Esophagus muscularis mucosa (tissue), 4 donors: Measurements from ENCODE around the gene TEAD3. TPM values are rescaled to one million over a fixed set of nuclear protein-coding genes. Genes with fewer than 3 reads are reported as not detected.

Experiments used
- DNase-seq: peaks from one replicate; pipeline ENCODE4 v3.0.0-alpha.2; 2017; ENCODE audit errors: extremely low spot score
- H3K27ac ChIP-seq, 4 donors: fragments of 200-600 bp; sonication (generic); replicated peaks in 1 of 4; 1 replicate in 3 of 4; 2 replicates in 1 of 4; pipeline ENCODE4 v1.5.1; 2016 to 2019; ENCODE audit warnings: mild to moderate bottlenecking in 1 of 4
- H3K27me3 ChIP-seq, 4 donors: fragments of 200-600 bp; sonication (generic); one replicate each; pipeline versions ENCODE4 v1.5.1 to v1.6.0; 2016 to 2019
- H3K36me3 ChIP-seq, 4 donors: fragments of 200-600 bp; sonication (generic); one replicate each; pipeline ENCODE4 v1.5.1; 2016 to 2019
- H3K4me1 ChIP-seq, 4 donors: fragments of 200-600 bp; sonication (generic); one replicate each; pipeline ENCODE4 v1.5.1; 2016 to 2019
- H3K4me3 ChIP-seq, 4 donors: fragments of 200-600 bp; sonication (generic); 1 replicate in 2 of 4; 2 replicates in 2 of 4; pipeline ENCODE4 v1.5.1; 2016 to 2019; ENCODE audit warnings: mild to moderate bottlenecking in 4 of 4, moderate library complexity in 1 of 4
- H3K9me3 ChIP-seq, 4 donors: fragments of 200-600 bp; sonication (generic); 1 replicate in 3 of 4; 2 replicates in 1 of 4; pipeline ENCODE4 v1.5.1; 2016 to 2019
- EP300 ChIP-seq: sonication (generic); formaldehyde crosslinking; IDR thresholded peaks from one replicate; pipeline ENCODE4 v1.6.1; 2017; ENCODE audit warnings: antibody characterized with exemption
- POLR2A ChIP-seq: fragments of 450-650 bp; IDR thresholded peaks from one replicate; pipeline ENCODE4 v1.6.1; 2017; ENCODE audit warnings: antibody characterized with exemption, moderate library complexity, mild to moderate bottlenecking, low read depth
- POLR2AphosphoS5 ChIP-seq, 2 donors: sonication (generic); formaldehyde crosslinking; IDR thresholded peaks; one replicate each; pipeline ENCODE4 v1.6.1; 2017; ENCODE audit warnings: antibody characterized with exemption in 2 of 2
- WGBS: methylation state at CpG from one replicate; pipeline ENCODE4 v1.1.5; 2018; 5-methylcytosine and 5-hydroxymethylcytosine counted together
- intact Hi-C: fragments of 100-400 bp; cut with DNase I; formaldehyde crosslinking; loops from one replicate; pipeline ENCODE4 v1.15.1; 2023
- total RNA-seq, 4 donors: library from RNA; depleted of rRNA; stranded (reverse); fragments of >200 nt; gene quantifications; one replicate each; pipeline versions ENCODE4 v1.1.0 to v1.2.1, GENCODE V29; 2016
- TF ChIP-seq, protein P1 (sequence below), 3 experiments: fragments of 200-600 bp in 2 of 3; fragments of 450-650 bp in 1 of 3; sonication (generic) in 2 of 3; IDR thresholded peaks; one replicate each; pipeline ENCODE4 v1.5.1; 2017 to 2019; ENCODE audit warnings: antibody characterized with exemption in 3 of 3, mild to moderate bottlenecking in 2 of 3, moderate library complexity in 1 of 3

The TEAD3 gene
- total RNA-seq, 4 donors from 2014 or later, result 71.4 to 123 (median 78.5) TPM

DNA sequence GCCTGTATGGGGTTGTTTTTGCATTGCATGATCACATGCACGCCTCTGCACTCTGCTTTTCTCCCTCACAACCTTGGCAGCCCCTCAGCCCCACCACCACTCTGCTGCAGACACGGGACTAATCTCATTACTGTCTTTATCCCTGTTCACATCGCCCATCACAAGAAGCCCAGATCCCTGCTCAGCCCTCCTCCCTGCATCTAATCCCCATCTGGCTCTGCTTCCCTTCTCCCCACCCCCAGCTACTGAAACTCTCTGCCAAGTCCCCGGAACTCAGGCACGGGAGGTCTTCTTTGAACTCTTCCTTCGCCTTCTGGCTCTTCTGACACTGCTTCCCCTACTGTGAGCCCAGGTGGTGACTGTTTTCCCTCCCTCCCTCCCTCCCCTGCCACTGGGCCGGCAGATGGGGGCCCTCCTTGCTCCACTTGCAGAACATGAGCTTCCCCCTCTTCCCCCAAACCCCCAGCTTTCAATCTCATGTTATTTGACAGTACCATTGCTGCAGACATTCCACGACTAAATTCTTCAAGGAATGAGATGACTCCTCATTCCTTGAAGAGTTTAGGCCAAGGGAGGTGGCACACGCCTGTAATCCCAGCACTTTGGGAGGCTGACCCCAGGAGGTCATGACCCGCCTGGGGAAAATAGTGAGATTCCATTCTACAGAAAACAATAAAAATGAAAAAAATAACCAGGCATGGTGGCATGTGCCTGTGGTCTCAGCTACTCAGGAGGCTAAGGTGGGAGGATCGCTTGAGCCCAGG is 37.7 kb upstream of the TEAD3 start:
- Histone ChIP-seq H3K4me1 (peaks cover 0 to 7% (median 2%) of the 10 kb centered on the region in 4 donors), H3K27me3 (peaks cover 0 to 6% (median 0%) of the 10 kb centered on the region in 4 donors), H3K27ac (no peak overlapping the region), H3K9me3 (no peaks in the 10 kb centered on the region), H3K36me3 (no peaks in the 10 kb centered on the region), H3K4me3 (no peak overlapping the region)
- no peak for DNase-seq
- intact Hi-C loops, result no loop called here
- 36% methylated on average over 11 of the region's 11 CpGs for WGBS
- TF ChIP-seq, protein P1, sequence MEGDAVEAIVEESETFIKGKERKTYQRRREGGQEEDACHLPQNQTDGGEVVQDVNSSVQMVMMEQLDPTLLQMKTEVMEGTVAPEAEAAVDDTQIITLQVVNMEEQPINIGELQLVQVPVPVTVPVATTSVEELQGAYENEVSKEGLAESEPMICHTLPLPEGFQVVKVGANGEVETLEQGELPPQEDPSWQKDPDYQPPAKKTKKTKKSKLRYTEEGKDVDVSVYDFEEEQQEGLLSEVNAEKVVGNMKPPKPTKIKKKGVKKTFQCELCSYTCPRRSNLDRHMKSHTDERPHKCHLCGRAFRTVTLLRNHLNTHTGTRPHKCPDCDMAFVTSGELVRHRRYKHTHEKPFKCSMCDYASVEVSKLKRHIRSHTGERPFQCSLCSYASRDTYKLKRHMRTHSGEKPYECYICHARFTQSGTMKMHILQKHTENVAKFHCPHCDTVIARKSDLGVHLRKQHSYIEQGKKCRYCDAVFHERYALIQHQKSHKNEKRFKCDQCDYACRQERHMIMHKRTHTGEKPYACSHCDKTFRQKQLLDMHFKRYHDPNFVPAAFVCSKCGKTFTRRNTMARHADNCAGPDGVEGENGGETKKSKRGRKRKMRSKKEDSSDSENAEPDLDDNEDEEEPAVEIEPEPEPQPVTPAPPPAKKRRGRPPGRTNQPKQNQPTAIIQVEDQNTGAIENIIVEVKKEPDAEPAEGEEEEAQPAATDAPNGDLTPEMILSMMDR (IDR thresholded peaks at IDR 0.05), result no peak
- TF ChIP-seq EP300, result no peak
- no peak for TF ChIP-seq POLR2AphosphoS5 (IDR thresholded peaks at IDR 0.05)
- TF ChIP-seq POLR2A, result no peak

DNA sequence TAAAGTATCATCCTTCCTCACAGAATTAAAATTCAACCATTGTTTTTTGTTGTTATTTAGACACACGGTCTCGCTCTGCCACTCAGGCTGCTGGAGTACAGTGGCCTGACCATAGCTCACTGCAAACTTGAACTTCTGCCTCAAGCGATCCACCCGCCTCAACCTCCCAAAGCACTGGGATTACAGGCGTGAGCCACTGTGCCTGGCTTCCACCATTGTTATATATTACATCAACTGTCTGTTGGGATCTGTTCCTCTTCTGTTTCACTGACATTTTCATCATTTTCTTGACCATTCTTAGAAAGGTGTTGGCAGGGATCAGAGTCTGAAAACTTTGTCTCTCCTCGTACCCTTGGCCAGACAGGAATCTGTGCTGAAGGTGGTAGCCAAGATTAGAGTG is 37.1 kb upstream of the TEAD3 start:
- Histone ChIP-seq H3K27ac (no peak overlapping the region), H3K4me3 (no peak overlapping the region), H3K4me1 (peaks cover 0 to 7% (median 2%) of the 10 kb centered on the region in 4 donors), H3K9me3 (no peaks in the 10 kb centered on the region), H3K27me3 (peaks cover 0 to 6% (median 0%) of the 10 kb centered on the region in 4 donors), H3K36me3 (no peaks in the 10 kb centered on the region)
- intact Hi-C loops, result no loop called here
- no peak for TF ChIP-seq POLR2A
- TF ChIP-seq, protein P1 (IDR thresholded peaks at IDR 0.05), result no peak
- TF ChIP-seq POLR2AphosphoS5 (IDR thresholded peaks at IDR 0.05), result no peak
- no peak for TF ChIP-seq EP300
- 60% methylated on average over 6 of the region's 6 CpGs for WGBS
- no peak for DNase-seq

- intact Hi-C loops, result no loop called here
- no peak for DNase-seq
These were observed 35.2 kb upstream of the TEAD3 start for GRCh38 chr6:35532126-35532525.

GRCh38 chr6:35524380-35525020 is 27.6 kb upstream of the TEAD3 start:
- Histone ChIP-seq H3K4me1 (peaks cover 0 to 10% (median 6%) of the 10 kb centered on the region in 4 donors), H3K27me3 (no peaks in the 10 kb centered on the region), H3K36me3 (no peaks in the 10 kb centered on the region), H3K27ac (no peak overlapping the region), H3K4me3 (no peak overlapping the region), H3K9me3 (no peaks in the 10 kb centered on the region)
- intact Hi-C loops, result loop anchor here (5.0 to 10.0 kb wide), 3 partner anchors 38 to 90 kb away; no protein-coding TSS in a partner anchor
- WGBS, result 76% methylated on average over 3 of the region's 3 CpGs
- DNase-seq, result no peak
- TF ChIP-seq POLR2AphosphoS5 (IDR thresholded peaks at IDR 0.05) (no peak), POLR2A (no peak), EP300 (no peak)
- TF ChIP-seq, protein P1 (IDR thresholded peaks at IDR 0.05), result no peak

More at GRCh38 chr6:35532126-35532525, 35.2 kb upstream of the TEAD3 start:
- peaks cover 0 to 6% (median 0%) of the 10 kb centered on the region in 4 donors for H3K27me3 ChIP-seq
- H3K9me3 ChIP-seq, result no peaks in the 10 kb centered on the region
- H3K4me3 ChIP-seq, result no peak overlapping the region
- peaks cover 0 to 7% (median 2%) of the 10 kb centered on the region in 4 donors for H3K4me1 ChIP-seq
- H3K36me3 ChIP-seq, result no peaks in the 10 kb centered on the region
- TF ChIP-seq EP300, result no peak
- TF ChIP-seq, protein P1 (IDR thresholded peaks at IDR 0.05), result no peak
- TF ChIP-seq POLR2AphosphoS5 (IDR thresholded peaks at IDR 0.05), result no peak
- TF ChIP-seq POLR2A, result no peak
- 87% methylated on average over 4 of the region's 4 CpGs for WGBS
- no peak overlapping the region for H3K27ac ChIP-seq
